PC-3 (cell line): Measurements from ENCODE around the gene ALOX12B. TPM values are rescaled to one million over a fixed set of nuclear protein-coding genes. Genes with fewer than 3 reads are reported as not detected.

Experiments
- ATAC-seq: fragments of 200-7000 bp; cut with Tn5 transposase; 2 replicates; pipeline ENCODE4 v1.9.1; 2020; ENCODE audit warnings: mild to moderate bottlenecking, moderate library complexity
- BruUV-seq: library from RNA; stranded (reverse); fragments of 400-500 nt; replicated peaks from 2 replicates; lab custom pipeline; 2021; lab: Mats Ljungman, UMichigan
- CTCF ChIA-PET: fragments of 300-600 bp; sonication (Branson Sonifier 250); formaldehyde crosslinking; loops from one replicate; lab custom pipeline; 2022; ENCODE audit warnings: antibody characterized with exemption; lab: Charles Lee
- POLR2A ChIA-PET: fragments of 300-600 bp; sonication (Branson Sonifier 250); formaldehyde crosslinking; loops from one replicate; lab custom pipeline; 2022; ENCODE audit warnings: antibody characterized with exemption; ENCODE audit not compliant: unreplicated experiment; lab: Charles Lee
- DNase-seq: peaks from one replicate; pipeline ENCODE4 v3.0.0-alpha.2; 2015
- H2AFZ ChIP-seq: fragments of 300-600 bp; sonication (generic); 2 replicates; pipeline ENCODE4 v1.6.0; 2016; ENCODE audit warnings: antibody characterized with exemption, low read length
- H3F3A ChIP-seq: fragments of 300-600 bp; sonication (generic); one replicate; pipeline ENCODE4 v1.6.0; 2017; ENCODE audit warnings: antibody characterized with exemption, low read length, control low read depth, mild to moderate bottlenecking; ENCODE audit not compliant: unreplicated experiment
- H3K27ac ChIP-seq: fragments of 300-600 bp; sonication (generic); 2 replicates; pipeline ENCODE4 v1.5.1; 2016; ENCODE audit warnings: mild to moderate bottlenecking, low read length
- H3K27me3 ChIP-seq: fragments of 300-600 bp; sonication (generic); 2 replicates; pipeline ENCODE4 v1.6.1; 2016; ENCODE audit warnings: low read length, mixed read lengths
- H3K36me3 ChIP-seq: fragments of 300-600 bp; sonication (generic); 2 replicates; pipeline ENCODE4 v1.6.1; 2016; ENCODE audit warnings: low read depth, mixed run types, low read length, mixed read lengths
- H3K4me1 ChIP-seq: fragments of 300-600 bp; sonication (generic); 2 replicates; pipeline ENCODE4 v1.5.1; 2016; ENCODE audit warnings: low read length; ENCODE audit not compliant: insufficient read depth
- H3K4me2 ChIP-seq: fragments of 300-600 bp; sonication (generic); 2 replicates; pipeline ENCODE4 v1.6.0; 2016; ENCODE audit warnings: low read length
- H3K4me3 ChIP-seq: fragments of 300-600 bp; sonication (generic); 2 replicates; pipeline ENCODE4 v1.5.1; 2016; ENCODE audit warnings: mild to moderate bottlenecking, low read length, mixed read lengths
- H3K79me2 ChIP-seq: fragments of 300-600 bp; sonication (generic); 2 replicates; pipeline ENCODE4 v1.6.1; 2017; ENCODE audit warnings: low read length, mixed read lengths
- H3K9ac ChIP-seq: fragments of 300-600 bp; sonication (generic); 2 replicates; pipeline ENCODE4 v1.6.0; 2016; ENCODE audit warnings: mild to moderate bottlenecking, low read length
- H3K9me2 ChIP-seq: fragments of 300-600 bp; sonication (generic); replicated peaks from 2 replicates; pipeline ENCODE4 v1.6.1; 2016; ENCODE audit warnings: mixed run types, low read length, mixed read lengths
- H3K9me3 ChIP-seq: fragments of 300-600 bp; sonication (generic); 2 replicates; pipeline ENCODE4 v1.6.1; 2016; ENCODE audit warnings: low read length, mixed read lengths
- H4K20me1 ChIP-seq: fragments of 300-600 bp; sonication (generic); 2 replicates; pipeline ENCODE4 v1.6.1; 2016; ENCODE audit warnings: low read length, mixed read lengths
- CTCF ChIP-seq: fragments of 300-600 bp; sonication (generic); conservative IDR thresholded peaks from 2 replicates; pipeline ENCODE4 v1.5.1; 2017; ENCODE audit warnings: antibody characterized with exemption, low read depth, mild to moderate bottlenecking, low read length
- EZH2 ChIP-seq: fragments of 300-600 bp; sonication (generic); IDR thresholded peaks from one replicate; pipeline ENCODE4 v1.6.1; 2017; ENCODE audit warnings: antibody characterized with exemption, mild to moderate bottlenecking, low read length; ENCODE audit not compliant: unreplicated experiment
- EZH2phosphoT487 ChIP-seq: fragments of 300-600 bp; sonication (generic); IDR thresholded peaks from 2 replicates; pipeline ENCODE4 v1.6.1; 2018; ENCODE audit warnings: mild to moderate bottlenecking, antibody characterized with exemption, low read length, borderline replicate concordance
- intact Hi-C: fragments of 100-400 bp; cut with micrococcal nuclease; formaldehyde crosslinking; loops from 2 replicates; pipeline ENCODE4 v1.9.0; 2023
- total RNA-seq: library from RNA; depleted of rRNA; stranded (reverse); fragments of >200 nt; gene quantifications from 2 replicates; pipeline ENCODE4 v1.2.3, GENCODE V29; 2014

The ALOX12B gene
- total RNA-seq, 1 experiment from 2014 or later, result 0.55 TPM

DNA sequence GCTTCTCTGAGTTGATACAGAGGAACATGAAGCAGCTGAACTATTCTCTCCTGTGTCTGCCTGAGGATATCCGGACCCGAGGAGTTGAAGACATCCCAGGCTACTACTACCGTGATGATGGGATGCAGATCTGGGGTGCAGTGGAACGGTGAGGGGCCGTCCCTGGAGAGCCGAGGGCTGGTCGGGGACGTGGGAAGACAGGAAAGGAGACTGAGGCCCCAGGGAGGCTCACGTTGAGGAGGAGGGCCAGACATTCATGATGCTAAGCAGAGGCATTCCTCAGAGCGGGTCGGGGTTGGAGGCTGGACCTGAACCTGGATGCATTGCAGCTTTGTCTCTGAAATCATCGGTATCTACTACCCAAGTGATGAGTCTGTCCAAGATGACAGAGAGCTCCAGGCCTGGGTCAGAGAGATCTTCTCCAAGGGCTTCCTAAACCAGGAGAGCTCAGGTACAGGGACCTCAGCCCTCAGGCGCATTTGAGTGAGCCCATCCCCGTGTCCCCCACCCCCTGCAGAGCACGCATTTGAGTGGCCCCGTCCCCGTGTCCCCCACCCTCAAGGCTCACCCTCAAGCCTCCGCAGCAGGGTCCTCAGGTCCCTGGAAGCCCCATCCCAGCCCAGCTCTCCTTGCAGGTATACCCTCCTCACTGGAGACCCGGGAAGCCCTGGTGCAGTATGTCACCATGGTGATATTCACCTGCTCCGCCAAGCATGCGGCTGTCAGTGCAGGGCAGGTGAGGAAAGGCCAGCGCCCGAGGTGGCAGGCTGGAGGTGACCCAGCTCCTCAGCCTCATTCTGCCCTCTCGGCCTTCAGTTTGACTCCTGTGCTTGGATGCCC, 40.4 kb downstream of the ALOX12B start:
- H2AFZ ChIP-seq, result no peak overlapping the region
- CTCF ChIA-PET, result no interaction called here

DNA sequence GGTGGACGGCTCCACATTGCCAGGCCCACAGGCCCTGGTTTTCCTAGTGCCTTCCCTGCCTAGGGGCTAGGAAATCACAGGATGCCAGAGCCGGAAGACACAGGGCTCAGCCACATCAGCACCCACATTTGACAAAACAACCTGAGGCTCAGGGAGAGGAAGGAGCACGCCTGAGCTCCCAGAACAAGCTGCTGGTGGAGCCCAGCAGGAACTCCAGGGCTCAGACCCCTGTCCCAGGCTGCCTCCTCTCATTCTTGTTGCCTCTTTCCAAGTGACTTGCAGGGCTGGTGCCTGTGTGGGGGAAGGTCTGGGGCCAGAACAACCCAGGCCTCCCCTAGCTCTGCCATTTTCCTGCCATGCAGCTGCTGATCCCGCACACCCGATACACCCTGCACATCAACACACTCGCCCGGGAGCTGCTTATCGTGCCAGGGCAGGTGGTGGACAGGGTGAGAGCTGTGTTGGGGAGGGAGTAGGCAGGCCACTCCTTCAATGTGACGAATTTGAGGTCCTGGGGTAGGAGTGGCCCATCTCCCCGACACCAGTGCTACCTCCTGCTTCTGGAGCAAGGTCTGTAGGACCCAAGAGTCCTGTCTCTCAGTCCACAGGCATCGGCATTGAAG, 41.1 kb downstream of the ALOX12B start:
- no peak overlapping the region for H3K4me2 ChIP-seq
- no peaks in the 10 kb centered on the region for H3F3A ChIP-seq
- no peaks in the 10 kb centered on the region for H3K4me1 ChIP-seq
- no peak overlapping the region for H3K27ac ChIP-seq
- intact Hi-C loops, result no loop called here
- H3K4me3 ChIP-seq, result no peak overlapping the region
- H3K9me3 ChIP-seq, result no peaks in the 10 kb centered on the region
- DNase-seq (no peak), ATAC-seq (no peak)
- H3K9me2 ChIP-seq, result no peaks in the 10 kb centered on the region
- CTCF ChIA-PET, result no interaction called here
- H3K79me2 ChIP-seq, result no peaks in the 10 kb centered on the region
- POLR2A ChIA-PET, result no interaction called here
- BruUV-seq, result no TSS peak
- no peak overlapping the region for H3K9ac ChIP-seq
- no peaks in the 10 kb centered on the region for H4K20me1 ChIP-seq
- no peaks in the 10 kb centered on the region for H3K27me3 ChIP-seq
- H2AFZ ChIP-seq, result no peak overlapping the region
- no peak for TF ChIP-seq CTCF
- TF ChIP-seq EZH2, result no peak
- no peak for TF ChIP-seq EZH2phosphoT487
- H3K36me3 ChIP-seq, result no peaks in the 10 kb centered on the region

More for the DNA sequence above, 40.4 kb downstream of the ALOX12B start:
- no peak for TF ChIP-seq CTCF
- TF ChIP-seq EZH2phosphoT487, result no peak
- TF ChIP-seq EZH2, result no peak
- Histone ChIP-seq H4K20me1 (no peaks in the 10 kb centered on the region), H3K9me2 (no peaks in the 10 kb centered on the region), H3K4me2 (no peak overlapping the region), H3K79me2 (no peaks in the 10 kb centered on the region), H3K9ac (no peak overlapping the region), H3F3A (no peaks in the 10 kb centered on the region), H3K27ac (no peak overlapping the region), H3K27me3 (no peaks in the 10 kb centered on the region), H3K9me3 (no peaks in the 10 kb centered on the region), H3K36me3 (no peaks in the 10 kb centered on the region), H3K4me1 (no peaks in the 10 kb centered on the region), H3K4me3 (no peak overlapping the region)
- DNase-seq (no peak), ATAC-seq (no peak)
- BruUV-seq, result no TSS peak
- POLR2A ChIA-PET, result no interaction called here
- intact Hi-C loops, result no loop called here
